Body of pancreas (tissue), 4 donors: ENCODE results near the gene SNHG17. TPM values are rescaled to one million over a fixed set of nuclear protein-coding genes. Genes with fewer than 3 reads are reported as not detected.
"Not testable (repeated sequence)": the region's sequence is repeated elsewhere in the genome, so short reads cannot be mapped to it uniquely, and the experiment has no call there.

ENCODE experiments used
- ATAC-seq: fragments of 150-250 bp; one replicate; pipeline ENCODE4 v1.9.1; 2016
- DNase-seq, 4 donors: peaks; one replicate each; pipeline ENCODE4 v3.0.0-alpha.2; 2019
- H3K27ac ChIP-seq, 4 donors: fragments of 200-600 bp; sonication (generic); 1 replicate in 3 of 4; 2 replicates in 1 of 4; pipeline versions ENCODE4 v1.5.1 to v1.6.1; 2016 to 2019; ENCODE audit warnings: mild to moderate bottlenecking in 1 of 4, mixed read lengths in 1 of 4, moderate library complexity in 1 of 4
- H3K27me3 ChIP-seq, 2 donors: fragments of 200-600 bp; sonication (generic); one replicate each; pipeline ENCODE4 v1.6.0; 2016; ENCODE audit warnings: mild to moderate bottlenecking in 1 of 2
- H3K36me3 ChIP-seq, 2 donors: fragments of 200-600 bp; sonication (generic); replicated peaks in 1 of 2; 2 replicates each; pipeline ENCODE4 v1.5.1; 2016; ENCODE audit warnings: low read depth in 2 of 2; ENCODE audit not compliant: insufficient read depth in 1 of 2
- H3K4me1 ChIP-seq: fragments of 200-600 bp; sonication (generic); one replicate; pipeline ENCODE4 v1.6.0; 2016
- H3K4me3 ChIP-seq, 2 donors: fragments of 200-600 bp; sonication (generic); 1 replicate in 1 of 2; 2 replicates in 1 of 2; pipeline ENCODE4 v1.5.1; 2016 to 2019
- H3K9me3 ChIP-seq, 3 donors: fragments of 200-600 bp; sonication (generic); 1 replicate in 2 of 3; 2 replicates in 1 of 3; pipeline ENCODE4 v1.5.1; 2016
- CTCF ChIP-seq, 7 experiments: fragments of 450-650 bp in 4 of 7; fragments of 200-600 bp in 3 of 7; sonication (generic) in 3 of 7; IDR thresholded peaks; one replicate each; pipeline ENCODE4 v1.5.1; 2016 to 2019; ENCODE audit warnings: antibody characterized with exemption in 7 of 7
- POLR2A ChIP-seq, 3 donors: fragments of 450-650 bp; IDR thresholded peaks; one replicate each; pipeline ENCODE4 v1.6.1; 2016; ENCODE audit warnings: antibody characterized with exemption in 3 of 3, mild to moderate bottlenecking in 2 of 3
- WGBS, 2 donors: methylation state at CpG; one replicate each; pipeline ENCODE4 v1.1.5; 2017; 5-methylcytosine and 5-hydroxymethylcytosine counted together
- intact Hi-C: fragments of 100-400 bp; cut with DNase I; formaldehyde crosslinking; loops from one replicate; pipeline ENCODE4 v1.15.1; 2023
- total RNA-seq, 2 donors: library from RNA; depleted of rRNA; stranded (reverse); fragments of >200 nt; gene quantifications; one replicate each; pipeline ENCODE4 v1.1.0, GENCODE V29; 2016

SNHG17 gene
- total RNA-seq, 2 donors from 2014 or later, result 18.2 to 42.5 TPM

- intact Hi-C loops, result no loop called here
- Histone ChIP-seq H3K27ac (no peak overlapping the region), H3K27me3 (no peaks in the 10 kb centered on the region), H3K4me1 (no peaks in the 10 kb centered on the region), H3K4me3 (no peak overlapping the region), H3K9me3 (no peaks in the 10 kb centered on the region), H3K36me3 (no peaks in the 10 kb centered on the region)
- TF ChIP-seq CTCF (IDR thresholded peaks at IDR 0.05) (no peak), POLR2A (IDR thresholded peaks at IDR 0.05) (no peak)
- DNase-seq, result no peak
- no peak for ATAC-seq
- 26 to 41% methylated on average over 2 of the region's 2 CpGs for WGBS, 2 donors
These were observed 31.0 kb upstream of the SNHG17 start for GRCh38 chr20:38466171-38466570.

- H3K4me3 ChIP-seq, H3K27me3 ChIP-seq, H3K9me3 ChIP-seq, ATAC-seq, DNase-seq, intact Hi-C loops, H3K27ac ChIP-seq, H3K36me3 ChIP-seq, H3K4me1 ChIP-seq: not testable (repeated sequence)
- WGBS, 2 donors, result 95% methylated on average over 13 of the region's 30 CpGs; no CpG with 5 or more reads in 1 of the 2 donors
These were observed 26.4 kb upstream of the SNHG17 start for GRCh38 chr20:38461569-38461968.

GRCh38 chr20:38461167-38461566, 26.0 kb upstream of the SNHG17 start:
- H3K27ac ChIP-seq, H3K36me3 ChIP-seq, ATAC-seq, H3K9me3 ChIP-seq, H3K4me1 ChIP-seq, H3K27me3 ChIP-seq, intact Hi-C loops, H3K4me3 ChIP-seq, DNase-seq: not testable (repeated sequence)
- no CpG with 5 or more reads among the region's 33 CpGs for WGBS, 2 donors

- H3K36me3 ChIP-seq, DNase-seq, H3K27me3 ChIP-seq, ATAC-seq, H3K9me3 ChIP-seq, H3K4me3 ChIP-seq, intact Hi-C loops, H3K4me1 ChIP-seq: not testable (repeated sequence)
- H3K27ac ChIP-seq, result peak overlapping the region in 1 of 4 donors; percentile 6
- WGBS, 2 donors, result 0 to 18% methylated on average over 1 of the region's 2 CpGs
These were observed 25.5 kb upstream of the SNHG17 start for GRCh38 chr20:38460631-38461030.

- Histone ChIP-seq H3K27ac (peak overlapping the region in 1 of 4 donors; percentile 6), H3K36me3 (no peaks in the 10 kb centered on the region), H3K4me3 (no peak overlapping the region), H3K27me3 (no peaks in the 10 kb centered on the region), H3K9me3 (no peaks in the 10 kb centered on the region), H3K4me1 (no peaks in the 10 kb centered on the region)
- ATAC-seq, result peak; percentile 91
- no peak for TF ChIP-seq CTCF (IDR thresholded peaks at IDR 0.05)
- TF ChIP-seq POLR2A (IDR thresholded peaks at IDR 0.05), result no peak
- peak in 3 of 4 donors; percentile 28 to 70 (median 63) for DNase-seq
- WGBS, 2 donors, result 49 to 56% methylated on average over 5 of the region's 5 CpGs
- intact Hi-C loops, result no loop called here
These were observed 25.0 kb upstream of the SNHG17 start for GRCh38 chr20:38460040-38460623.

- no peak for DNase-seq
- Histone ChIP-seq H3K27ac (no peak overlapping the region), H3K4me3 (no peak overlapping the region), H3K4me1 (no peaks in the 10 kb centered on the region), H3K27me3 (no peaks in the 10 kb centered on the region), H3K9me3 (no peaks in the 10 kb centered on the region), H3K36me3 (no peaks in the 10 kb centered on the region)
- TF ChIP-seq CTCF (IDR thresholded peaks at IDR 0.05) (no peak), POLR2A (IDR thresholded peaks at IDR 0.05) (no peak)
- 89 to 92% methylated on average over 5 of the region's 5 CpGs for WGBS, 2 donors
- no peak for ATAC-seq
- intact Hi-C loops, result no loop called here
These were observed 23.2 kb upstream of the SNHG17 start for GRCh38 chr20:38458314-38458713.
